Measurements from ENCODE around the gene HSD3B7. TPM values are rescaled to one million over a fixed set of nuclear protein-coding genes. Genes with fewer than 3 reads are reported as not detected.

The HSD3B7 gene
- total RNA-seq, 1 experiment from 2014 or later, result 5.5 TPM

GRCh38 chr16:30969246-30969842 is 15.7 kb upstream of the HSD3B7 start:
- no peaks in the 10 kb centered on the region; a peak in 1 of 4 replicates for H3K4me1 Mint-ChIP-seq
- H3K79me1 ChIP-seq (ENCODE audit: insufficient read depth, low read depth, low read length, poor library complexity, severe bottlenecking), result no peaks in the 10 kb centered on the region
- H3K79me2 ChIP-seq (ENCODE audit: insufficient read depth, low read length), result no peaks in the 10 kb centered on the region
- no peak overlapping the region for H2BK5ac ChIP-seq (ENCODE audit: insufficient read length, low read length)
- no peak overlapping the region for H4K5ac ChIP-seq (ENCODE audit: insufficient read length, low read depth, low read length)
- no peak overlapping the region for H2BK20ac ChIP-seq (ENCODE audit: low read depth, low read length, poor library complexity, severe bottlenecking)
- no peak overlapping the region for H3K4me3 Mint-ChIP-seq
- no peak overlapping the region for H3K4ac ChIP-seq (ENCODE audit: low read depth, low read length)
- no peak overlapping the region for H2AK5ac ChIP-seq (ENCODE audit: insufficient read length, low read length)
- H3K9ac ChIP-seq (ENCODE audit: extremely low read depth, insufficient read length, low read length), result no peak overlapping the region
- no peak overlapping the region for H4K8ac ChIP-seq (replicated peaks; ENCODE audit: insufficient read length, low read depth, low read length)
- no CpG with 5 or more reads among the region's 19 CpGs for WGBS (ENCODE audit: extremely low coverage, insufficient read length, low lambda C conversion rate)
- H3K27ac ChIP-seq (ENCODE audit: insufficient read length, low read depth, low read length), result no peak overlapping the region
- H3K4me2 ChIP-seq (ENCODE audit: insufficient read depth, insufficient read length, low read length), result no peak overlapping the region
- no peak for DNase-seq
- H3K27ac Mint-ChIP-seq, result peak overlapping the region in 1 of 3 experiments; percentile 23; a peak in 1 of 7 replicates
- no peak overlapping the region for H3K56ac ChIP-seq (ENCODE audit: insufficient read length, low read depth, low read length)
- no peak overlapping the region for H3K14ac ChIP-seq (ENCODE audit: insufficient read depth, low read length)
- no peak overlapping the region for H2BK120ac ChIP-seq (ENCODE audit: low read depth, low read length, poor library complexity, severe bottlenecking)
- H3K23ac ChIP-seq (ENCODE audit: insufficient read length, low read depth, low read length), result no peak overlapping the region
- no peak overlapping the region for H2BK12ac ChIP-seq (ENCODE audit: insufficient read length, low read depth, low read length)
- H3T11ph ChIP-seq (ENCODE audit: low read length), result no peak overlapping the region
- H3K18ac ChIP-seq (ENCODE audit: insufficient read length, low read depth, low read length), result no peak overlapping the region
- no peaks in the 10 kb centered on the region for H3K9me3 ChIP-seq (ENCODE audit: control insufficient read depth, low read depth, low read length)
- H2BK15ac ChIP-seq (ENCODE audit: low read depth, low read length), result no peak overlapping the region
- no peaks in the 10 kb centered on the region for H3K27me3 ChIP-seq (ENCODE audit: insufficient read depth, low read length)
- peaks cover 2% of the 10 kb centered on the region for H4K20me1 ChIP-seq (ENCODE audit: control insufficient read depth, insufficient read depth, insufficient read length)
- H3K4me1 ChIP-seq (ENCODE audit: insufficient read depth, low read length), result no peaks in the 10 kb centered on the region
- H3K23me2 ChIP-seq (ENCODE audit: insufficient read length, low read depth, low read length, poor library complexity, severe bottlenecking), result no peaks in the 10 kb centered on the region
- H3K36me3 Mint-ChIP-seq (ENCODE audit: insufficient read depth in 1 of 3, low read depth in 3 of 3), result peaks cover 63 to 89% (median 87%) of the 10 kb centered on the region in 3 experiments
- no peak overlapping the region for H2AFZ ChIP-seq (ENCODE audit: low read length)
- TF ChIP-seq CTCF (conservative IDR thresholded peaks at IDR 0.05), result no peak
- no peak overlapping the region for H4K91ac ChIP-seq (ENCODE audit: insufficient read length, low read depth, low read length)
- H3K27me3 Mint-ChIP-seq (ENCODE audit: low read depth), result no peaks in the 10 kb centered on the region; the same call in 1 of the 2 replicates
- H3K9me3 Mint-ChIP-seq, result no peaks in the 10 kb centered on the region
